ENCODE measurements around the gene KIR2DL1. TPM values are rescaled to one million over a fixed set of nuclear protein-coding genes. Genes with fewer than 3 reads are reported as not detected.
"Not testable (repeated sequence)": the region's sequence is repeated elsewhere in the genome, so short reads cannot be mapped to it uniquely, and the experiment has no call there.

KIR2DL1 gene
- total and polyA plus RNA-seq, 3 experiments from 2014 or later: 0.13 to 3.1 TPM; not detected in 1

DNA sequence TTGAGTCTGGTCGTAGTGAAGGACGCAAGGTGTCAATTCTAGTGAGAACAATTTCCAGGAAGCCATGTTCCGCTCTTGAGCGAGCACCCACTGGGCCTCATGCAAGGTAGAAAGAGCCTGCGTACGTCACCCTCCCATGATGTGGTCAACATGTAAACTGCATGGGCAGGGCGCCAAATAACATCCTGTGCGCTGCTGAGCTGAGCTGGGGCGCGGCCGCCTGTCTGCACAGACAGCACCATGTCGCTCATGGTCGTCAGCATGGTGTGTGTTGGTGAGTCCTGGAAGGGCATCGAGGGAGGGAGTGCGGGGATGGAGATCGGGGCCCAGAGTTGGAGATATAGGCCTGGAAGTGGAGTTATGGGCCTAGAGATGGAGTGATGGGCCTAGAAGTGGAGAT, 31.3 kb upstream of the KIR2DL1 start, which contains the start of gene KIR2DL3:
Gene KIR2DL3 (plus strand): TSS at position 208 of the 400 bp plus-strand sequence. CDS start 33 bp downstream, at position 241.
- DNase-seq; H3K4me3 ChIP-seq (ENCODE audit: low read length); CTCF ChIA-PET; H3K4me1 ChIP-seq (ENCODE audit: insufficient read depth, low read length); H3K27ac ChIP-seq (ENCODE audit: low read depth, low read length); POLR2A ChIA-PET; H3K9me3 ChIP-seq (ENCODE audit: low read length); H3K36me3 Mint-ChIP-seq; H3K36me3 ChIP-seq (ENCODE audit: insufficient read depth, low read length); H3K4me1 Mint-ChIP-seq; H3K27me3 ChIP-seq (ENCODE audit: insufficient read depth, low read length, poor library complexity, severe bottlenecking): not testable (repeated sequence)
- Mint-ChIP-seq H3K4me3 (peak within 1 kb of the TSS in 2 of 7 donors; percentile 3 to 9), H3K27me3 (peaks cover 19 to 21% of the 10 kb centered on the region in 2 donors), H3K27ac (peak within 1 kb of the TSS in 3 of 8 donors; percentile 1 to 85 (median 3)), H3K9me3 (peaks cover 0 to 12% (median 2%) of the 10 kb centered on the region in 5 donors)

DNA sequence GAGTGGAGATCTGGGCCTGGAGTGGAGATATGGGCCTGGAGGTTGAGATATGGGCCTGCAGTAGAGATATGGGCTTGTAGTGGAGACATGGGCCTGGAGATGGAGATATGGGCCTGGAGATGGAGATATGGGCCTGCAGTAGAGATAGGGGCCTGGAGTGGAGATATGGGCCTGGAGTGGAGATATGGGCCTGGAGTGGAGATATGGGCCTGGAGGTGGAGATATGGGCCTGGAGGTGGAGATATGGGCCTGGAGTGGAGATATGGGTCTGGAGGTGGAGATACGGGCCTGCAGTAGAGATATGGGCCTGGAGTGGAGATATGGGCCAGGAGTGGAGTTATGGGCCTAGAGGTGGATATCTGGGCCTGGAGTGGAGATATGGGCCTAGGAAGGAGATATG, 30.9 kb upstream of the KIR2DL1 start:
- Histone ChIP-seq H3K9me3 (ENCODE audit: low read length) (no peaks in the 10 kb centered on the region), H3K27ac (ENCODE audit: low read depth, low read length) (no peak overlapping the region), H3K27me3 (ENCODE audit: insufficient read depth, low read length, poor library complexity, severe bottlenecking) (no peaks in the 10 kb centered on the region), H3K4me1 (ENCODE audit: insufficient read depth, low read length) (no peaks in the 10 kb centered on the region), H3K4me3 (ENCODE audit: low read length) (no peak overlapping the region), H3K36me3 (ENCODE audit: insufficient read depth, low read length) (no peaks in the 10 kb centered on the region)
- Mint-ChIP-seq H3K9me3 (peaks cover 0 to 12% (median 2%) of the 10 kb centered on the region in 5 donors), H3K27ac (peak overlapping the region in 3 of 8 donors; percentile 1 to 85 (median 3)), H3K4me3 (peak overlapping the region in 2 of 7 donors; percentile 3 to 9), H3K4me1 (no peaks in the 10 kb centered on the region), H3K27me3 (peaks cover 19 to 20% of the 10 kb centered on the region in 2 donors), H3K36me3 (no peaks in the 10 kb centered on the region)
- ChIA-PET POLR2A (no interaction called here), CTCF (no interaction called here)
- DNase-seq: no peak

DNA sequence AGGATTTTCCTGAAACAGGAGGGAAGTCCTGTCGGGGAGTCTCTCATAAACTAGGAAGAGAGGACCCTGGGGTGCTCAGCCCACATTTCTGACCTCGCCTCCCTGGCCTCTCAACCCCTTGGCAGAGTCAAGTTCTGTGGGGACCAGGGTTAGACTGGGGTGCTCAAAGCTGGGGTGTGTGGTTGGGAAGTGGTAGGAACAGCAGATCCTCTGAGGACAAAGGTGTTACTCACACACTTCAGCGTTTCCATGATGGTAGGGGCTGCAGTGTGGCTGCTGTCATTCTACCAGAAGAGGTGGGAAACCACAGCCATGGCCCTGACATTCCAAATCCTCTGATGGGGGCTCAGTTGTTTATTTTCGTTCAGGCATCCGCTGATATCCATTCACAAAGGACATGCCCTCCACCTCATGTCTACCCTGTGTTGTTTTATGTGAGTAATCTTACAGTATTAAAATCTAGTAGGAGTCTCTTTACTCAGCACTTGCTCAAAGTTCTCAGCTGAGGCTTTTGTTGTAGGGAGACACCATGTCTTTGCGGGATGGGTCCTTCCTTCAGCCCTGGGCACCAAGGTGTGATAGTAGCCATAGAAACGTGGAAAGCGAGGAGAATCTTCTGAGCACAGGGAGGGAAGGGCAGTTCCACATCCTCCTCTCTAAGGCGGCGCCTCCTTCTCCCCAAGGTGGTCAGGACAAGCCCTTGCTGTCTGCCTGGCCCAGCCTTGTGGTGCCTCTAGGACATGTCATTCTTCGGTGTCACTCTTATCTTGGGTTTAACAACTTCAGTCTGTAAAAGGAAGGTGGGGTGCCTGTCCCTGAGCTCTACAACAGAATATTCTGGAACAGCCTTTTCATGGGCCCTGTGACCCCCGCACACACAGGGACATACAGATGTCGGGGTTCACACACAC, 29.8 kb upstream of the KIR2DL1 start:
- DNase-seq: no peak
- ChIA-PET POLR2A (no interaction called here), CTCF (no interaction called here)
- Histone ChIP-seq H3K27ac (ENCODE audit: low read depth, low read length) (no peak overlapping the region), H3K4me1 (ENCODE audit: insufficient read depth, low read length) (no peaks in the 10 kb centered on the region), H3K27me3 (ENCODE audit: insufficient read depth, low read length, poor library complexity, severe bottlenecking) (no peaks in the 10 kb centered on the region), H3K36me3 (ENCODE audit: insufficient read depth, low read length) (no peaks in the 10 kb centered on the region), H3K4me3 (ENCODE audit: low read length) (no peak overlapping the region), H3K9me3 (ENCODE audit: low read length) (no peaks in the 10 kb centered on the region)
- H3K27me3 Mint-ChIP-seq: peaks cover 21 to 22% of the 10 kb centered on the region in 2 donors
- H3K4me1 Mint-ChIP-seq: no peaks in the 10 kb centered on the region
- no peaks in the 10 kb centered on the region for H3K36me3 Mint-ChIP-seq
- H3K9me3 Mint-ChIP-seq: peaks cover 0 to 12% (median 2%) of the 10 kb centered on the region in 5 donors
- H3K27ac Mint-ChIP-seq: peak overlapping the region in 2 of 8 donors; percentile 8 to 18
- no peak overlapping the region for H3K4me3 Mint-ChIP-seq

DNA sequence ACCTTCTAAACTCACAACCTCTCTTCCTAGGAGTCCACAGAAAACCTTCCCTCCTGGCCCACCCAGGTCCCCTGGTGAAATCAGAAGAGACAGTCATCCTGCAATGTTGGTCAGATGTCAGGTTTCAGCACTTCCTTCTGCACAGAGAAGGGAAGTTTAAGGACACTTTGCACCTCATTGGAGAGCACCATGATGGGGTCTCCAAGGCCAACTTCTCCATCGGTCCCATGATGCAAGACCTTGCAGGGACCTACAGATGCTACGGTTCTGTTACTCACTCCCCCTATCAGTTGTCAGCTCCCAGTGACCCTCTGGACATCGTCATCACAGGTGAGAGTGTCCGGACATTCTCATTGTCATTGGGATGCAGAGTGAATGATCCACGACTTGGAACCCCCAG, 27.6 kb upstream of the KIR2DL1 start:
- H3K4me3 ChIP-seq (ENCODE audit: low read length); H3K36me3 ChIP-seq (ENCODE audit: insufficient read depth, low read length); H3K9me3 ChIP-seq (ENCODE audit: low read length); H3K36me3 Mint-ChIP-seq; H3K4me1 Mint-ChIP-seq; DNase-seq; H3K4me1 ChIP-seq (ENCODE audit: insufficient read depth, low read length); H3K4me3 Mint-ChIP-seq; H3K9me3 Mint-ChIP-seq; CTCF ChIA-PET; H3K27me3 ChIP-seq (ENCODE audit: insufficient read depth, low read length, poor library complexity, severe bottlenecking); H3K27ac Mint-ChIP-seq; POLR2A ChIA-PET; H3K27ac ChIP-seq (ENCODE audit: low read depth, low read length): not testable (repeated sequence)
- peaks cover 18 to 22% of the 10 kb centered on the region in 2 donors for H3K27me3 Mint-ChIP-seq

DNA sequence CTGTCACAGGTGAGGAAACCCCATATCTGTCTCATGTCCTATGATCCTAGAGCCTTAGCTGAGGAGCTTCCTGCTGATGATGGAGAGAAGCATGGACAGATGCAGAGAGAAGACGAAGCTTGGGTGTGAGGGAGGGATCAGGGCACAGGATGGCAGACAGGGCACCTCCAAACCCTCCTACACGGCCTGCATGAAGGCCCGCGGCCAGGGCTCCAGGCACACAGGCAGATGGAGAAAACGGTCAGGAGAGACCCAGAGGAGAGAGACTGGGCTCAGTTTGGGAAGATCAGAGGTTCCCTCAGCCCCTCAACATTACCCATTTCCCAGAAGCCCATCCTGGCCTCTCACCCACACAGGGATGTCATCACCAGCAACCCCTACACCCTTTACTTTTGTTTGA, 25.5 kb upstream of the KIR2DL1 start:
- POLR2A ChIA-PET; H3K9me3 ChIP-seq (ENCODE audit: low read length); H3K36me3 ChIP-seq (ENCODE audit: insufficient read depth, low read length): not testable (repeated sequence)

DNA sequence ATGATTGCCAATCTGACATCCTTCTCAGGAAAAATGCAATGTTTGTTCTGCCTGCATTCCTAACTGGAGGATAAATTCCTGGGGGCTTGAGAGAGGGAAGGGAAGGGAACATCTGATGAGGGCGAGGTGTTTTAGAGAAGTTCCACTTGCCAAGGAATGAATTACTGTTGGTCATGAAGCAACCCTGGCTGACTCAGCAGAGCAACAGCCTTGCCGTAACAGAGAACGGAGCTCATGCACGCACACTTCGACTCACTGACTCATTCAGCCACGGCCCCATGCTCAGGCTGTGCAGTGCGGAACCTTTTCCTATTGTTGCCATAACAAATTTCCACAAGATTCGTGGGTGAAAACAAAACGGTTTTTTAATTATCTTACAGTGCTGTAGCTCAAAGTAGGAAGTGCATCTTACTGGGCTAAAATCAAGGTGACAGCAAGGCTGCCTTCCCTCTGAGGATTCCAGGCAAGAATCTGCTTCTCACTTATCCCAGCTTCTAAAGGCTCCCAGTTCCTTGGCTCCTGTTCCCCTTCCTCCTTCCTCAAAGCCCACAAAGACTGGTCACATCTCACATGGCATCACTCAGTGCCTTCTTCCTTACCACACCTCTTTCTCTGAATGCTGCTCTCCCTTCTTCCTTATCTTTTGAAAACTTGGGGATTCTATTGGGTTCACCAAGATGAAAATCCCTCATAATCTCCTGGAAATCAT, 21.8 kb upstream of the KIR2DL1 start:
- DNase-seq; H3K4me1 ChIP-seq (ENCODE audit: insufficient read depth, low read length); CTCF ChIA-PET; H3K27ac ChIP-seq (ENCODE audit: low read depth, low read length); H3K36me3 ChIP-seq (ENCODE audit: insufficient read depth, low read length); H3K4me1 Mint-ChIP-seq; H3K9me3 ChIP-seq (ENCODE audit: low read length); H3K36me3 Mint-ChIP-seq; H3K27me3 ChIP-seq (ENCODE audit: insufficient read depth, low read length, poor library complexity, severe bottlenecking); H3K4me3 ChIP-seq (ENCODE audit: low read length); H3K27ac Mint-ChIP-seq; H3K4me3 Mint-ChIP-seq; H3K9me3 Mint-ChIP-seq: not testable (repeated sequence)
- peaks cover 3 to 13% of the 10 kb centered on the region in 2 donors for H3K27me3 Mint-ChIP-seq
- POLR2A ChIA-PET: interaction anchor here (0.6 kb wide), 1 partner anchor 1068 kb away, joined by 4 read pairs; no protein-coding TSS in a partner anchor

More for the DNA sequence above, 25.5 kb upstream of the KIR2DL1 start:
- H3K4me1 ChIP-seq (ENCODE audit: insufficient read depth, low read length); H3K4me3 ChIP-seq (ENCODE audit: low read length); H3K36me3 Mint-ChIP-seq; H3K27ac ChIP-seq (ENCODE audit: low read depth, low read length); H3K4me3 Mint-ChIP-seq; H3K27me3 ChIP-seq (ENCODE audit: insufficient read depth, low read length, poor library complexity, severe bottlenecking); H3K9me3 Mint-ChIP-seq; CTCF ChIA-PET; DNase-seq; H3K27ac Mint-ChIP-seq; H3K4me1 Mint-ChIP-seq: not testable (repeated sequence)
- H3K27me3 Mint-ChIP-seq: peaks cover 17 to 20% of the 10 kb centered on the region in 2 donors

DNA sequence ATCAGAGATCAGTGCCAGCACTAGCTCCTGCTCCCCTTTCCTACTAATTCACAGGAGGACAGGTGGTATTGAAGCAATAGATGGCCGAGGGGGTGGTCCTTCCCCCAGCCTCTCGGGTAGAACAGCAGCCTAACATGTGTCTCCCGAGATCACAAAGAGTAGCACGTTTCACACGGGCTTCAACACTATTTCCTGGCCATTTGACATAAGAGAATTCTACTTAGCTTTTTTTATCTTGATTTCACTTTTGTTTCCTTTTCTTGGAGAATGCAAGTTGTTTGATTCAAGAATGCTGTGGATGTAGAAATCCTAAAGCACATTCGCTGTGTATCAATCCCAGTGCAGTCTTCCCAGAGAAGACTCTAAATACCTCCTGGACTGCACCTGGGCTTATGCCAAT, 19.3 kb upstream of the KIR2DL1 start:
- H3K27me3 Mint-ChIP-seq; H3K9me3 ChIP-seq (ENCODE audit: low read length); H3K36me3 Mint-ChIP-seq; CTCF ChIA-PET; H3K27me3 ChIP-seq (ENCODE audit: insufficient read depth, low read length, poor library complexity, severe bottlenecking); DNase-seq; POLR2A ChIA-PET; H3K9me3 Mint-ChIP-seq; H3K27ac Mint-ChIP-seq; H3K36me3 ChIP-seq (ENCODE audit: insufficient read depth, low read length); H3K4me1 Mint-ChIP-seq; H3K27ac ChIP-seq (ENCODE audit: low read depth, low read length); H3K4me3 Mint-ChIP-seq; H3K4me1 ChIP-seq (ENCODE audit: insufficient read depth, low read length); H3K4me3 ChIP-seq (ENCODE audit: low read length): not testable (repeated sequence)
